GM19043 (cell line): ENCODE measurements around the gene WIZ.
A peak's percentile ranks its signal among the peaks of the same experiment; 100 is the strongest.

Experiments used
- ATAC-seq: cut with Tn5 transposase; IDR thresholded peaks from one replicate; pipeline ENCODE4 v1.9.1; 2021; ENCODE audit warnings: low read depth; ENCODE audit not compliant: unreplicated experiment

WIZ gene

GRCh38 chr19:15431396-15432017, 18.2 kb downstream of the WIZ start:
- no peak for ATAC-seq

- ATAC-seq: no peak
These were observed 19.1 kb downstream of the WIZ start for GRCh38 chr19:15430526-15431120.

- ATAC-seq: no peak
These were observed 19.8 kb downstream of the WIZ start for GRCh38 chr19:15429825-15430467.

GRCh38 chr19:15428956-15429824, 20.6 kb downstream of the WIZ start:
- ATAC-seq: no peak

GRCh38 chr19:15427991-15428471, 21.7 kb downstream of the WIZ start:
- ATAC-seq: no peak

GRCh38 chr19:15427350-15427700, 22.4 kb downstream of the WIZ start:
- no peak for ATAC-seq

- no peak for ATAC-seq
These were observed 23.0 kb downstream of the WIZ start for GRCh38 chr19:15426485-15427349.

GRCh38 chr19:15425321-15425950, 24.3 kb downstream of the WIZ start:
- ATAC-seq: no peak

- ATAC-seq: no peak
These were observed 25.0 kb downstream of the WIZ start for GRCh38 chr19:15424692-15425272.

- ATAC-seq: no peak
These were observed 25.6 kb downstream of the WIZ start for GRCh38 chr19:15424121-15424520.

- no peak for ATAC-seq
These were observed 26.6 kb downstream of the WIZ start for GRCh38 chr19:15423130-15423529.

GRCh38 chr19:15422296-15423075, 27.3 kb downstream of the WIZ start:
- no peak for ATAC-seq

- ATAC-seq: no peak
These were observed 28.0 kb downstream of the WIZ start for GRCh38 chr19:15421721-15422260.

- no peak for ATAC-seq
These were observed 28.5 kb downstream of the WIZ start for GRCh38 chr19:15421136-15421695.

GRCh38 chr19:15419413-15420025, 30.2 kb downstream of the WIZ start:
- ATAC-seq: no peak

GRCh38 chr19:15418579-15419412, 31.0 kb downstream of the WIZ start, which contains the start of gene AKAP8L:
AKAP8L (minus strand) TSS chr19:15418988; CDS start chr19:15418923, 65 bp downstream.
- peak; percentile 96 for ATAC-seq

GRCh38 chr19:15418231-15418578, 31.6 kb downstream of the WIZ start:
- ATAC-seq: no peak
